Endothelial cell of umbilical vein (primary cell): ENCODE data around the gene BET1L. TPM values are rescaled to one million over a fixed set of nuclear protein-coding genes. Genes with fewer than 3 reads are reported as not detected.
"Not testable (repeated sequence)": the region's sequence is repeated elsewhere in the genome, so short reads cannot be mapped to it uniquely, and the experiment has no call there.

Experiments used
- BruUV-seq: library from RNA; stranded (reverse); fragments of 400-500 nt; replicated peaks from 2 replicates; lab custom pipeline; 2021; lab: Mats Ljungman, UMichigan
- CTCF ChIA-PET: fragments of 300-600, 350-600 bp; sonication (Branson Sonifier 250); formaldehyde crosslinking; loops from one replicate; lab custom pipeline; 2021; ENCODE audit warnings: antibody characterized with exemption, inconsistent platforms; lab: Charles Lee
- POLR2A ChIA-PET: fragments of 300-600, 350-600 bp; sonication (Branson Sonifier 250); formaldehyde crosslinking; loops from one replicate; lab custom pipeline; 2021; ENCODE audit warnings: antibody characterized with exemption, inconsistent platforms; lab: Charles Lee
- DNase-seq: peaks from one replicate; pipeline ENCODE4 v3.0.0-alpha.2; 2011; ENCODE audit warnings: low read depth, low spot score
- FAIRE-seq: peaks from 2 replicates; lab custom pipeline; 2011; peaks lifted over from hg19 to GRCh38; lab: Jason Lieb, UNC
- H2AFZ ChIP-seq: 2 replicates; pipeline ENCODE4 v1.6.0; 2012; ENCODE audit warnings: low read depth, low read length, control low read depth, inconsistent platforms
- H3K27ac ChIP-seq: 2 replicates; pipeline ENCODE4 v1.5.1; 2011; ENCODE audit warnings: low read depth, mild to moderate bottlenecking, control low read depth, low read length, moderate library complexity; ENCODE audit not compliant: insufficient read depth
- H3K27me3 ChIP-seq, 2 experiments: 2 replicates each; pipeline versions ENCODE4 v1.6.0 to v1.6.1; 2011; ENCODE audit warnings: low read length in 2 of 2, mixed read lengths in 1 of 2; ENCODE audit not compliant: control insufficient read depth in 2 of 2, insufficient read depth in 2 of 2
- H3K36me3 ChIP-seq, 2 experiments: 2 replicates in 1 of 2; 3 replicates in 1 of 2; pipeline ENCODE4 v1.5.1; 2011; ENCODE audit warnings: low read length in 2 of 2, mild to moderate bottlenecking in 1 of 2, moderate library complexity in 1 of 2; ENCODE audit not compliant: control insufficient read depth in 2 of 2, insufficient read depth in 2 of 2; ENCODE audit errors: extremely low read depth in 1 of 2
- H3K4me1 ChIP-seq: 3 replicates; pipeline ENCODE4 v1.5.1; 2011; ENCODE audit warnings: mild to moderate bottlenecking, low read length; ENCODE audit not compliant: control insufficient read depth, insufficient read depth; ENCODE audit errors: extremely low read depth
- H3K4me2 ChIP-seq: 2 replicates; pipeline ENCODE4 v1.6.1; 2011; ENCODE audit warnings: low read length, control low read depth, mixed read lengths; ENCODE audit not compliant: insufficient read depth
- H3K4me3 ChIP-seq, 3 experiments: fragments of 200-600 bp in 1 of 3; sonication (generic), shearing (Covaris generic) in 1 of 3; replicated peaks in 1 of 3; 2 replicates each; pipeline ENCODE4 v1.5.1; 2011 to 2016; ENCODE audit warnings: control low read depth in 3 of 3, low read length in 3 of 3, mild to moderate bottlenecking in 2 of 3, inconsistent platforms in 1 of 3, low read depth in 1 of 3, moderate library complexity in 1 of 3; ENCODE audit not compliant: insufficient read depth in 1 of 3
- H3K79me2 ChIP-seq: 2 replicates; pipeline ENCODE4 v1.6.0; 2012; ENCODE audit warnings: low read length, inconsistent platforms; ENCODE audit not compliant: control insufficient read depth, insufficient read depth
- H3K9ac ChIP-seq: replicated peaks from 2 replicates; pipeline ENCODE3; 2011; ENCODE audit warnings: low read length, control low read depth; ENCODE audit not compliant: insufficient read depth; ENCODE audit errors: extremely low read depth
- H3K9me1 ChIP-seq: replicated peaks from 3 replicates; pipeline ENCODE4 v1.6.0; 2011; ENCODE audit warnings: mild to moderate bottlenecking, low read length; ENCODE audit not compliant: control insufficient read depth, insufficient read depth; ENCODE audit errors: extremely low read depth
- H3K9me3 ChIP-seq: replicated peaks from 2 replicates; pipeline ENCODE4 v1.5.1; 2012; ENCODE audit warnings: low read length, inconsistent platforms; ENCODE audit not compliant: control insufficient read depth, insufficient read depth
- H4K20me1 ChIP-seq: replicated peaks from 2 replicates; pipeline ENCODE3; 2011; ENCODE audit warnings: mild to moderate bottlenecking, low read length; ENCODE audit not compliant: control insufficient read depth, insufficient read depth; ENCODE audit errors: extremely low read depth
- CTCF ChIP-seq, 2 donors: IDR thresholded peaks; 1 replicate in 1 of 2; 2 replicates in 1 of 2; pipeline ENCODE4 v1.5.1; 2011; ENCODE audit warnings: low read length in 2 of 2, mild to moderate bottlenecking in 2 of 2, moderate library complexity in 2 of 2, control low read depth in 1 of 2, inconsistent platforms in 1 of 2, low read depth in 1 of 2; ENCODE audit not compliant: insufficient read depth in 1 of 2; ENCODE audit errors: extremely low read depth in 1 of 2
- MYC ChIP-seq: IDR thresholded peaks from one replicate; pipeline ENCODE4 v1.6.1; 2011; ENCODE audit warnings: mild to moderate bottlenecking, low read depth, low read length
- dilution Hi-C: fragments of 300-500 bp; cut with MboI; formaldehyde crosslinking; loops from one replicate; pipeline ENCODE4 v1.15.0; 2019; ENCODE audit warnings: low sequenced_read_pairs; ENCODE audit not compliant: extremely low pct_ligation_motif_present
- intact Hi-C: fragments of 100-400 bp; cut with micrococcal nuclease; formaldehyde crosslinking; loops from one replicate; pipeline ENCODE4 v1.10.0; 2022
- polyA plus RNA-seq, 4 experiments: library from polyadenylated mRNA; depleted of rRNA in 3 of 4; stranded (reverse) in 3 of 4; unstranded in 1 of 4; fragments of >200 nt; gene quantifications; 2 replicates each; pipeline versions ENCODE4 v1.2.1 to v1.2.3, GENCODE V29; 2011 to 2012; ENCODE audit warnings: missing spikeins in 1 of 4
- total RNA-seq: library from RNA; stranded (reverse); gene quantifications from 2 replicates; pipeline ENCODE4 v1.2.3, GENCODE V29; 2021

Gene BET1L
- total and polyA plus RNA-seq, 2 donors (not counting 3 experiments of a cell fraction or from before 2014, with no cell fraction given): 31.0 to 80.0 TPM

GRCh38 chr11:240315-240714, 33.1 kb upstream of the BET1L start:
- DNase-seq (no peak), FAIRE-seq (no peak)
- BruUV-seq: no TSS peak
- no peaks in the 10 kb centered on the region for H3K9me3 ChIP-seq
- no peaks in the 10 kb centered on the region for H3K27me3 ChIP-seq
- ChIA-PET CTCF (interaction anchor here (5.8 kb wide), 1 partner anchor 11 kb away, joined by 33 read pairs; no protein-coding TSS in a partner anchor), POLR2A (no interaction called here)
- H3K27ac ChIP-seq: no peak overlapping the region
- H4K20me1 ChIP-seq: no peaks in the 10 kb centered on the region
- TF ChIP-seq MYC: no peak
- no peak for TF ChIP-seq CTCF (IDR thresholded peaks at IDR 0.05; ENCODE audit: extremely low read depth in 1 of 2, insufficient read depth in 1 of 2, low read depth in 1 of 2, low read length in 2 of 2)
- H3K9ac ChIP-seq: no peak overlapping the region
- H3K4me3 ChIP-seq: no peak overlapping the region
- peaks cover 15% of the 10 kb centered on the region for H3K4me1 ChIP-seq
- no peaks in the 10 kb centered on the region for H3K9me1 ChIP-seq
- H3K79me2 ChIP-seq: peaks cover 47% of the 10 kb centered on the region
- H2AFZ ChIP-seq: no peak overlapping the region
- H3K4me2 ChIP-seq: no peak overlapping the region
- dilution Hi-C loops: no loop called here
- intact Hi-C loops: no loop called here
- H3K36me3 ChIP-seq: peaks cover 11 to 12% of the 10 kb centered on the region in 2 experiments

GRCh38 chr11:238346-238745, 31.1 kb upstream of the BET1L start:
- H3K36me3 ChIP-seq, BruUV-seq, DNase-seq, H3K9me3 ChIP-seq, H3K4me3 ChIP-seq, H3K9me1 ChIP-seq, H2AFZ ChIP-seq, H3K27me3 ChIP-seq, dilution Hi-C loops, H3K27ac ChIP-seq, H4K20me1 ChIP-seq, FAIRE-seq, POLR2A ChIA-PET: not testable (repeated sequence)
- peak overlapping the region; percentile 99 for H3K9ac ChIP-seq
- CTCF ChIA-PET: interaction anchor here (1.3 to 5.8 kb wide), 2 partner anchors 13 to 67 kb away, joined by 4 to 33 read pairs; no protein-coding TSS in a partner anchor
- intact Hi-C loops: loop anchor here (5.0 kb wide), 1 partner anchor 69 kb away; the partner anchor contains the start of gene IFITM2
- H3K4me2 ChIP-seq: peak overlapping the region; percentile 90
- H3K79me2 ChIP-seq: peaks cover 47% of the 10 kb centered on the region
- peaks cover 16% of the 10 kb centered on the region for H3K4me1 ChIP-seq
